ENCODE results near the gene CTNND2.

Gene CTNND2

GRCh38 chr5:11459716-11460115 is 444.5 kb downstream of the CTNND2 start:
- Histone ChIP-seq H3K9me3 (replicated peaks; ENCODE audit: insufficient read depth, low read length) (no peaks in the 10 kb centered on the region), H3K27me3 (replicated peaks; ENCODE audit: insufficient read depth, low read length) (no peaks in the 10 kb centered on the region), H3K9me2 (replicated peaks; ENCODE audit: insufficient read depth, low read length) (no peaks in the 10 kb centered on the region), H3K9ac (ENCODE audit: low read length) (no peak overlapping the region), H3K79me2 (ENCODE audit: low read length) (no peaks in the 10 kb centered on the region), H3K4me3 (ENCODE audit: low read length) (no peak overlapping the region), H2AFZ (ENCODE audit: low read length) (no peak overlapping the region), H3F3A (ENCODE audit: insufficient read depth, low read length) (no peaks in the 10 kb centered on the region), H3K36me3 (replicated peaks; ENCODE audit: insufficient read depth, low read length) (no peaks in the 10 kb centered on the region), H3K27ac (ENCODE audit: low read length) (no peak overlapping the region), H3K4me2 (ENCODE audit: low read depth, low read length) (no peak overlapping the region), H3K4me1 (ENCODE audit: low read length) (no peaks in the 10 kb centered on the region), H4K20me1 (ENCODE audit: insufficient read depth, low read length) (no peaks in the 10 kb centered on the region)
- TF ChIP-seq EZH2phosphoT487 (IDR thresholded peaks at IDR 0.05; ENCODE audit: low read length), result no peak
- DNase-seq, result no peak

- Histone ChIP-seq H3K27ac (ENCODE audit: low read length) (no peak overlapping the region), H3K4me1 (ENCODE audit: low read length) (no peaks in the 10 kb centered on the region), H3K9ac (ENCODE audit: low read length) (no peak overlapping the region), H2AFZ (ENCODE audit: low read length) (no peak overlapping the region), H3K4me3 (ENCODE audit: low read length) (no peak overlapping the region), H3K79me2 (ENCODE audit: low read length) (no peaks in the 10 kb centered on the region), H3K27me3 (replicated peaks; ENCODE audit: insufficient read depth, low read length) (no peaks in the 10 kb centered on the region), H3K9me3 (replicated peaks; ENCODE audit: insufficient read depth, low read length) (no peaks in the 10 kb centered on the region), H3F3A (ENCODE audit: insufficient read depth, low read length) (no peaks in the 10 kb centered on the region), H4K20me1 (ENCODE audit: insufficient read depth, low read length) (no peaks in the 10 kb centered on the region), H3K9me2 (replicated peaks; ENCODE audit: insufficient read depth, low read length) (no peaks in the 10 kb centered on the region), H3K36me3 (replicated peaks; ENCODE audit: insufficient read depth, low read length) (no peaks in the 10 kb centered on the region), H3K4me2 (ENCODE audit: low read depth, low read length) (no peak overlapping the region)
- no peak for DNase-seq
- TF ChIP-seq EZH2phosphoT487 (IDR thresholded peaks at IDR 0.05; ENCODE audit: low read length) (no peak), EZH2 (optimal IDR thresholded peaks at IDR 0.05; ENCODE audit: low read depth, low read length) (no peak)
- TF ChIP-seq, protein P1, sequence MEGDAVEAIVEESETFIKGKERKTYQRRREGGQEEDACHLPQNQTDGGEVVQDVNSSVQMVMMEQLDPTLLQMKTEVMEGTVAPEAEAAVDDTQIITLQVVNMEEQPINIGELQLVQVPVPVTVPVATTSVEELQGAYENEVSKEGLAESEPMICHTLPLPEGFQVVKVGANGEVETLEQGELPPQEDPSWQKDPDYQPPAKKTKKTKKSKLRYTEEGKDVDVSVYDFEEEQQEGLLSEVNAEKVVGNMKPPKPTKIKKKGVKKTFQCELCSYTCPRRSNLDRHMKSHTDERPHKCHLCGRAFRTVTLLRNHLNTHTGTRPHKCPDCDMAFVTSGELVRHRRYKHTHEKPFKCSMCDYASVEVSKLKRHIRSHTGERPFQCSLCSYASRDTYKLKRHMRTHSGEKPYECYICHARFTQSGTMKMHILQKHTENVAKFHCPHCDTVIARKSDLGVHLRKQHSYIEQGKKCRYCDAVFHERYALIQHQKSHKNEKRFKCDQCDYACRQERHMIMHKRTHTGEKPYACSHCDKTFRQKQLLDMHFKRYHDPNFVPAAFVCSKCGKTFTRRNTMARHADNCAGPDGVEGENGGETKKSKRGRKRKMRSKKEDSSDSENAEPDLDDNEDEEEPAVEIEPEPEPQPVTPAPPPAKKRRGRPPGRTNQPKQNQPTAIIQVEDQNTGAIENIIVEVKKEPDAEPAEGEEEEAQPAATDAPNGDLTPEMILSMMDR (IDR thresholded peaks at IDR 0.05; ENCODE audit: low read length), result no peak
Measured at GRCh38 chr5:11455505-11455904, 448.7 kb downstream of the CTNND2 start.

DNA sequence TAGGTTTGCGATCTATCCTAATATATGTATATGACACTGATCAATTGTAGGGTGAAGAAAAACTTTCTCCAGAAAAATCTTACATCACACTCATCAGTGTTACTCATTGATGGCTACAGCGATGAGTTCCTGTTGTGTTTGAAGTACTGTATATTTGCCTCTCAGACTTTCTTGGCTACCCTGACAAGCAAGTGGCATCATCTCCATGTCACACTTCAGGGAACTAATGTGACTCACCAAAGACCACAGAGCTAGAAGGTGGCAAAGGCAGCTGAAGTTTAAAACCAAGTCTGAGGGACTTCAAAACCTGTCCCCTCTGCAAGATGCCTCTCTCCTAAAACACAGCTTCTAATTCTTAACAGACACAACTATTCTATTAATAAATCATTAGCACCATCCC is 451.4 kb downstream of the CTNND2 start:
- no peak overlapping the region for H3K9ac ChIP-seq (ENCODE audit: low read length)
- no peak overlapping the region for H2AFZ ChIP-seq (ENCODE audit: low read length)
- H3F3A ChIP-seq (ENCODE audit: insufficient read depth, low read length), result no peaks in the 10 kb centered on the region
- no peak overlapping the region for H3K4me2 ChIP-seq (ENCODE audit: low read depth, low read length)
- no peaks in the 10 kb centered on the region for H3K9me3 ChIP-seq (replicated peaks; ENCODE audit: insufficient read depth, low read length)
- H3K9me2 ChIP-seq (replicated peaks; ENCODE audit: insufficient read depth, low read length), result no peaks in the 10 kb centered on the region
- no peaks in the 10 kb centered on the region for H3K79me2 ChIP-seq (ENCODE audit: low read length)
- H4K20me1 ChIP-seq (ENCODE audit: insufficient read depth, low read length), result no peaks in the 10 kb centered on the region
- no peak for DNase-seq
- TF ChIP-seq, protein P1 (IDR thresholded peaks at IDR 0.05; ENCODE audit: low read length), result no peak
- TF ChIP-seq EZH2 (optimal IDR thresholded peaks at IDR 0.05; ENCODE audit: low read depth, low read length) (no peak), EZH2phosphoT487 (IDR thresholded peaks at IDR 0.05; ENCODE audit: low read length) (no peak)
- H3K27me3 ChIP-seq (replicated peaks; ENCODE audit: insufficient read depth, low read length), result no peaks in the 10 kb centered on the region
- H3K4me1 ChIP-seq (ENCODE audit: low read length), result no peaks in the 10 kb centered on the region
- no peak overlapping the region for H3K27ac ChIP-seq (ENCODE audit: low read length)
- no peaks in the 10 kb centered on the region for H3K36me3 ChIP-seq (replicated peaks; ENCODE audit: insufficient read depth, low read length)
- no peak overlapping the region for H3K4me3 ChIP-seq (ENCODE audit: low read length)

DNA sequence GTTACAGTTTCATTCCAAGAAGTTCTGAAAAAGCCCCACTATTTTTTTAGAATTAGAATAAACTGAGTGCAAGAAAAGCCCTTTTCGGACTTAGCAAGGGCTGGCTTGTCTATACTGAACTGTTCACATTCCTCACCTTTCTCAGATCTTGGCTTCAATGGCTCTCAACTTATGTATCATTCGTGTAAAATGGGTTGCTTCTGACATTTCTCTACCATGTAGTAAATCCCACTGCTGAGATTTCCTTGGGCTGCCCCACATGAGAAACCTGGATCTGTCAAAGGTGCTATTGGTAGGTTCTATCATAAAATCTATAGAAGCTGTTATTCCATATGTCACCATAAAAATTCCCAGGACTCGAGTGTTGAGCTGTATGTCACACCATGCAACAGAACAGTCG is 454.3 kb downstream of the CTNND2 start:
- H2AFZ ChIP-seq (ENCODE audit: low read length), result no peak overlapping the region
- no peak overlapping the region for H3K4me2 ChIP-seq (ENCODE audit: low read depth, low read length)
- no peaks in the 10 kb centered on the region for H3K27me3 ChIP-seq (replicated peaks; ENCODE audit: insufficient read depth, low read length)
- H3K9ac ChIP-seq (ENCODE audit: low read length), result no peak overlapping the region
- no peak overlapping the region for H3K4me3 ChIP-seq (ENCODE audit: low read length)
- no peak overlapping the region for H3K27ac ChIP-seq (ENCODE audit: low read length)
- H4K20me1 ChIP-seq (ENCODE audit: insufficient read depth, low read length), result no peaks in the 10 kb centered on the region
- no peak for TF ChIP-seq EZH2 (optimal IDR thresholded peaks at IDR 0.05; ENCODE audit: low read depth, low read length)
- no peaks in the 10 kb centered on the region for H3F3A ChIP-seq (ENCODE audit: insufficient read depth, low read length)
- no peaks in the 10 kb centered on the region for H3K9me2 ChIP-seq (replicated peaks; ENCODE audit: insufficient read depth, low read length)
- no peaks in the 10 kb centered on the region for H3K9me3 ChIP-seq (replicated peaks; ENCODE audit: insufficient read depth, low read length)
- no peaks in the 10 kb centered on the region for H3K36me3 ChIP-seq (replicated peaks; ENCODE audit: insufficient read depth, low read length)
- no peaks in the 10 kb centered on the region for H3K79me2 ChIP-seq (ENCODE audit: low read length)
- H3K4me1 ChIP-seq (ENCODE audit: low read length), result no peaks in the 10 kb centered on the region
- no peak for DNase-seq
